ENCODE data around the gene ZNF446.
"Not testable (repeated sequence)": the region's sequence is repeated elsewhere in the genome, so short reads cannot be mapped to it uniquely, and the experiment has no call there.

Gene ZNF446

DNA sequence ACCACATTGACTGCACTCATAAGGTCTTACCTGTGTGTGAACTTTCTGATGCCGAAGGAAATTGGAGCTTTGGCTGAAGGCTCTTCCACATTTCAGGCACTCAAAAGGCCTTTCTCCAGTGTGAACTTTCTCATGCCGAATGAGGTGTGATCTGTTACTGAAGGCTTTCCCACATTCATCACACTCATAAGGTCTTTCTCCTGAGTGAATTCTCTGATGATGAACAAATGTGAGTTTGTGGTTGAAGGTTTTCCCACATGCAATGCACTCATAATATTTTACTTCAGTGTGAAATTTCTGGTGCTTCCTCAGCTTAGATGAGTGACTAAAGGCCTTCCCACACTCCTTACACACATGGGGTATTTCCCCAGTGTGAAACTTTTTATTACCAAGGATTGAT is 41.9 kb upstream of the ZNF446 start:
- peaks cover 57% of the 10 kb centered on the region for H3K9me3 ChIP-seq (ENCODE audit: control insufficient read depth, insufficient read depth, low read length)
- no peak overlapping the region for H3K4me3 ChIP-seq (ENCODE audit: low read length)
- H3F3A ChIP-seq (ENCODE audit: control insufficient read depth, insufficient read depth): no peaks in the 10 kb centered on the region
- 0 out of 2 replicates have a peak, but pooled peaks cover under 1% of the 10 kb centered on the region for H3K4me1 ChIP-seq (ENCODE audit: control insufficient read depth, low read length)
- H3K27ac ChIP-seq (ENCODE audit: low read depth, low read length): no peak overlapping the region
- H3K27me3 ChIP-seq (ENCODE audit: control insufficient read depth, low read length): no peaks in the 10 kb centered on the region
- no peaks in the 10 kb centered on the region for H3K9me2 ChIP-seq (replicated peaks; ENCODE audit: control insufficient read depth, low read length)
- H3K4me2 ChIP-seq (ENCODE audit: low read length): no peak overlapping the region
- peaks cover 22% of the 10 kb centered on the region for H3K36me3 ChIP-seq (ENCODE audit: control insufficient read depth, low read length)
- no peaks in the 10 kb centered on the region for H3K79me2 ChIP-seq (ENCODE audit: control insufficient read depth, low read length)
- no peaks in the 10 kb centered on the region for H4K20me1 ChIP-seq (ENCODE audit: control insufficient read depth, insufficient read depth, low read depth, low read length)
- TF ChIP-seq EZH2phosphoT487 (IDR thresholded peaks at IDR 0.05; ENCODE audit: borderline replicate concordance, low read length) (no peak), CTCF (IDR thresholded peaks at IDR 0.05; ENCODE audit: low read depth, low read length, poor library complexity, severe bottlenecking) (no peak)

DNA sequence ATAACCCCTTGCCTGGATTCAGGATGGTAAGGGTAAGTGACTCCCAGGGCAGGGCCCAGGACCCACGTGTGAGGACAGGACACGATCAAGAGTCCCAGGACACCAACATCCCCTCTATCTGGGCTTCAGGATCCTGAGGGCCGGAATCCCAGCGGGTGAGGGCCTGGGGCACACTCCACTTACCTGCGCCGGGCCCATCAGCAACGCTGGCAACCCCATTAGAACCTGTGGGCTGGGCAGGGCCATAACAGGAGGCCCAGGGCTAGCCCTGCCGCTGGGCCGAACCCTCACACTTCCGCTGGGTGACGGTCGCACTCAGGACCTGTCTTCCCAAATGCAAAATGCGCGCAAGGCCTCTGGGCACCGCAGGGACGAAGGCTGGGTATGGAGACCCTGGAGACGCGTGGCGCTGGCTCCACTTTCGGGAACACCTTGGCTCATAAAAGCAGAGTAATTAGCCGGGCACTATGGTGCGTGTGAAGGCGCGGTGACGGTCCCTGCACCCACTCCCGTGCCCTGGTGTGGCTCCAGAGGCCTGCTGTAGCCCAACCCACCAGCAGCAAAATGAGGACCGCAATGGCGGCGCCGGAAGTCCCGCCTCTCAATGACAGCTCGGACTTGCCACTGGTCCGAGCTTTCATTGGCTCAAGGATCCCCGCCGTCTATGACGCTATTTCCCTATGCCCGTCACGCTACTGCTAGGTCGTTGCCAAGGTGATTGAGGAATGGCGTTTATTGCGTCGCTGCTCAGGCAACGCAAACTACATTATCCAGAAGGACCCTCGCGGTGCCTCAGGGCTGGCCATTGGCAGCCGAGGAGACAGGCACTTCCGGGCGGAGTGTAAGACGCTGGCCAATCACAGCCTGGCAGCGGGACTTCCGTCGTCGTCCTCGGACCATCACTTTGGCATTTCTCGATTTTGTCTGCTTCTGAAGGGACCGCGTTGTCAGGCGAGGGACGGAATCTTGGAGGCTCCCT is 36.3 kb upstream of the ZNF446 start, which contains the start of gene ZNF132:
TSS of gene ZNF132 (minus strand) at position 578 of the 979 bp plus-strand sequence. CDS start at position 246, 332 bp downstream.
- Histone ChIP-seq H3K4me3 (ENCODE audit: low read length) (peak within 1 kb of the TSS; percentile 74), H4K20me1 (ENCODE audit: control insufficient read depth, insufficient read depth, low read depth, low read length) (no peaks in the 10 kb centered on the region), H3K4me2 (ENCODE audit: low read length) (peak within 1 kb of the TSS; percentile 69), H3K27ac (ENCODE audit: low read depth, low read length) (no peak within 1 kb of the TSS), H3K27me3 (ENCODE audit: control insufficient read depth, low read length) (no peaks in the 10 kb centered on the region), H3K4me1 (ENCODE audit: control insufficient read depth, low read length) (peaks cover 14% of the 10 kb centered on the region), H3K36me3 (ENCODE audit: control insufficient read depth, low read length) (peaks cover 6% of the 10 kb centered on the region), H3K79me2 (ENCODE audit: control insufficient read depth, low read length) (no peaks in the 10 kb centered on the region), H3F3A (ENCODE audit: control insufficient read depth, insufficient read depth) (no peaks in the 10 kb centered on the region), H3K9me3 (ENCODE audit: control insufficient read depth, insufficient read depth, low read length) (peaks cover 44% of the 10 kb centered on the region), H3K9me2 (replicated peaks; ENCODE audit: control insufficient read depth, low read length) (no peaks in the 10 kb centered on the region)
- TF ChIP-seq EZH2phosphoT487 (IDR thresholded peaks at IDR 0.05; ENCODE audit: borderline replicate concordance, low read length): no peak
- TF ChIP-seq CTCF (IDR thresholded peaks at IDR 0.05; ENCODE audit: low read depth, low read length, poor library complexity, severe bottlenecking): no peak

DNA sequence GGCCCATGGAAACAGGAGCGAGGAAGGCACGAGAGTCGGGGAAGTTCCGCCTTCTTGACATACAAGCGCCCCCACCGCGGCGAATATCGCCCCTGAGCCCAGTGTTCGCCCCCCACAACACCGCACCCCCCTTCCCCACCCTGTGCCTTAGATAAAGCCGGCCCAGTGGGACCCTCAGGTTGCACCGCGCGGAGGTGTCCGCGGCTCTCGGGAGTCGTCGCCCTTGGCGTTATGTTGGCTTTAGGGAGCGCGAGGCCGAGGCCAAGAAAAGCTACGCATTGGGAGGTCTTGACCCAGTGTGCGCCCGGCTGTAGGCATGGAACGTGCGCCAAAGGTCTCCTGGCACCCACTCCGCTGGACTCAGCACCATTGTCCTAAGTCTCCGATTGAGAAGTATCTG is 35.6 kb upstream of the ZNF446 start:
- Histone ChIP-seq H3K36me3 (ENCODE audit: control insufficient read depth, low read length) (0 out of 2 replicates have a peak, but pooled peaks cover 5% of the 10 kb centered on the region), H3K4me1 (ENCODE audit: control insufficient read depth, low read length) (peaks cover 14% of the 10 kb centered on the region), H3K27me3 (ENCODE audit: control insufficient read depth, low read length) (no peaks in the 10 kb centered on the region), H3K4me2 (ENCODE audit: low read length) (peak overlapping the region; percentile 69), H3K79me2 (ENCODE audit: control insufficient read depth, low read length) (no peaks in the 10 kb centered on the region), H3F3A (ENCODE audit: control insufficient read depth, insufficient read depth) (no peaks in the 10 kb centered on the region), H3K27ac (ENCODE audit: low read depth, low read length) (no peak overlapping the region), H4K20me1 (ENCODE audit: control insufficient read depth, insufficient read depth, low read depth, low read length) (no peaks in the 10 kb centered on the region), H3K9me2 (replicated peaks; ENCODE audit: control insufficient read depth, low read length) (no peaks in the 10 kb centered on the region), H3K9me3 (ENCODE audit: control insufficient read depth, insufficient read depth, low read length) (peaks cover 40% of the 10 kb centered on the region), H3K4me3 (ENCODE audit: low read length) (peak overlapping the region; percentile 74)
- TF ChIP-seq CTCF (IDR thresholded peaks at IDR 0.05; ENCODE audit: low read depth, low read length, poor library complexity, severe bottlenecking) (no peak), EZH2phosphoT487 (IDR thresholded peaks at IDR 0.05; ENCODE audit: borderline replicate concordance, low read length) (no peak)

- not testable (repeated sequence) for H3K79me2 ChIP-seq (ENCODE audit: control insufficient read depth, low read length); H3K27ac ChIP-seq (ENCODE audit: low read depth, low read length); H3K4me3 ChIP-seq (ENCODE audit: low read length); H3K4me2 ChIP-seq (ENCODE audit: low read length); H3K36me3 ChIP-seq (ENCODE audit: control insufficient read depth, low read length); H3K27me3 ChIP-seq (ENCODE audit: control insufficient read depth, low read length); H3F3A ChIP-seq (ENCODE audit: control insufficient read depth, insufficient read depth); H4K20me1 ChIP-seq (ENCODE audit: control insufficient read depth, insufficient read depth, low read depth, low read length); H3K9me2 ChIP-seq (replicated peaks; ENCODE audit: control insufficient read depth, low read length)
- H3K9me3 ChIP-seq (ENCODE audit: control insufficient read depth, insufficient read depth, low read length): peaks cover 34% of the 10 kb centered on the region
- H3K4me1 ChIP-seq (ENCODE audit: control insufficient read depth, low read length): peaks cover 14% of the 10 kb centered on the region
Measured at GRCh38 chr19:58442986-58443385, 33.2 kb upstream of the ZNF446 start.

- not testable (repeated sequence) for H3K4me3 ChIP-seq (ENCODE audit: low read length); H3F3A ChIP-seq (ENCODE audit: control insufficient read depth, insufficient read depth); H4K20me1 ChIP-seq (ENCODE audit: control insufficient read depth, insufficient read depth, low read depth, low read length); H3K4me2 ChIP-seq (ENCODE audit: low read length); H3K27ac ChIP-seq (ENCODE audit: low read depth, low read length); H3K9me2 ChIP-seq (replicated peaks; ENCODE audit: control insufficient read depth, low read length); H3K27me3 ChIP-seq (ENCODE audit: control insufficient read depth, low read length); H3K79me2 ChIP-seq (ENCODE audit: control insufficient read depth, low read length); H3K36me3 ChIP-seq (ENCODE audit: control insufficient read depth, low read length)
- Histone ChIP-seq H3K9me3 (ENCODE audit: control insufficient read depth, insufficient read depth, low read length) (peaks cover 23% of the 10 kb centered on the region), H3K4me1 (ENCODE audit: control insufficient read depth, low read length) (peaks cover 14% of the 10 kb centered on the region)
Measured at GRCh38 chr19:58448860-58449259, 27.3 kb upstream of the ZNF446 start.

Data from DOHH2 (cell line).